HG02981 (cell line): ENCODE results near the gene IL1RAPL1.

ENCODE experiments used
- ATAC-seq: cut with Tn5 transposase; IDR thresholded peaks from one replicate; pipeline ENCODE4 v1.9.1; 2021; ENCODE audit warnings: mild to moderate bottlenecking, moderate library complexity; ENCODE audit not compliant: unreplicated experiment

The IL1RAPL1 gene

GRCh38 chrX:28960063-28960462 lies 372.8 kb downstream of the IL1RAPL1 start:
- ATAC-seq, result no peak

- ATAC-seq, result no peak
Observed at GRCh38 chrX:28966331-28966730, 379.1 kb downstream of the IL1RAPL1 start.

GRCh38 chrX:28969126-28969525 lies 381.9 kb downstream of the IL1RAPL1 start:
- no peak for ATAC-seq

- no peak for ATAC-seq
Observed at GRCh38 chrX:28979877-28980276, 392.6 kb downstream of the IL1RAPL1 start.

- ATAC-seq, result no peak
Observed at GRCh38 chrX:28981952-28982351, 394.7 kb downstream of the IL1RAPL1 start.

DNA sequence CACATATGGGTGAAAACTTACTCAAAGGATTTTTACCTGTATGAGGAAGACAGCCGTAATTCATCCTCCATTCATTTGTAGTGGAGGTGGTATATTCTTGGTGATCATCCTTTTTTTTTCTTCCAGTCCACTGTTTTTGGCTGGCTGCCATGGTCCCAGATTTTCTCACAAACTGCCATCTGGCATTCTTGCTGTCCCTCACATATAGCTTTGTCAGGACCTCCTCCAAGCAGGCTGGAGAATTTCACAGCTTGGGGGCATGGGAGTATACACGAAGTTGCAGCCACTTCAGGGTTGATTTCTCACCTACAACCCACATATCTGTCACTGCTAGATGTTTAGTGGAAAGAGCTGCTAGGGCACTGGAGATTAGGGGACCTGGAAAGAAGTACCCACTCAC lies 401.0 kb downstream of the IL1RAPL1 start:
- no peak for ATAC-seq

GRCh38 chrX:28997706-28998463 lies 410.6 kb downstream of the IL1RAPL1 start:
- no peak for ATAC-seq

- no peak for ATAC-seq
Observed at GRCh38 chrX:28998609-28999135, 411.4 kb downstream of the IL1RAPL1 start.

GRCh38 chrX:29012867-29013266 lies 425.6 kb downstream of the IL1RAPL1 start:
- no peak for ATAC-seq

GRCh38 chrX:29023207-29023606 lies 436.0 kb downstream of the IL1RAPL1 start:
- ATAC-seq, result no peak

DNA sequence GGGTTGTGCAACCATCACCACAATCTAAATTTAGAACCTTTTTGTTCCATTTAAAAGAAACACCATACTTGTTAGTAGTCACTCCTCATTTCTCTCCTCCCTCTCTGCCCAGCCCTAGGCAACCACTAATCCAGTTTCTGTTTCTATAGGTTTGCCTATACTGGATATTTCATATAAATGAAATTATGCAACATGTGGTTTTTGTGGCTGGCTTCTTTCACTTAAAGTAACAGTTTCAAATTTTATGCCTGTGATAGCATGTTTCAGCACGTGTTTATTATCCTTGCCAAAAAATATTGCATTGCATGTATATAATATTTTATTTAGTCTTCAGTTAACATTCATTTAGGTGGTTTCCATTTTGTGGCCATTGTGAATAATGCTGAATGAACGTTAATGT lies 437.6 kb downstream of the IL1RAPL1 start:
- ATAC-seq, result no peak

- ATAC-seq, result no peak
Observed at GRCh38 chrX:29039501-29039900, 452.3 kb downstream of the IL1RAPL1 start.

- no peak for ATAC-seq
Observed at GRCh38 chrX:29040160-29040559, 452.9 kb downstream of the IL1RAPL1 start.

- ATAC-seq, result no peak
Observed at GRCh38 chrX:29042341-29042740, 455.1 kb downstream of the IL1RAPL1 start.

DNA sequence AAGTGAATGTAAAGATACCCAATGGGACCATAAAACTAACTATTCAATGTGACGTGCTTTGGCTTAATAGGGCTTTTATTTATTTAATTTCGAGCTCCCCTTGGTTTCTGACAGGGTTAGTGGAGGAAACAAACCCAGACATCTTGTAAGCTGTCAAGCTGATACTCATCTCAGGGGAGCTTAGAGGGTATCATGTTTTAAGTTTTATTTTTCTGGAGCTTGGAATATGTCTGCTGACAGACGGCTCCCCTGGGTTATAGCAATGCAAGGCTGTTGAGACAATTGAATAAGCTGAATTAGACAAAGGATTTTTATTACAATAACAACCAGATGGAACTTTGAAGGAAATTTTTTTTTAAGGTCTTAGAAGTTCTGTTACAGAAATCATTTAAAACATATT lies 456.5 kb downstream of the IL1RAPL1 start:
- no peak for ATAC-seq

DNA sequence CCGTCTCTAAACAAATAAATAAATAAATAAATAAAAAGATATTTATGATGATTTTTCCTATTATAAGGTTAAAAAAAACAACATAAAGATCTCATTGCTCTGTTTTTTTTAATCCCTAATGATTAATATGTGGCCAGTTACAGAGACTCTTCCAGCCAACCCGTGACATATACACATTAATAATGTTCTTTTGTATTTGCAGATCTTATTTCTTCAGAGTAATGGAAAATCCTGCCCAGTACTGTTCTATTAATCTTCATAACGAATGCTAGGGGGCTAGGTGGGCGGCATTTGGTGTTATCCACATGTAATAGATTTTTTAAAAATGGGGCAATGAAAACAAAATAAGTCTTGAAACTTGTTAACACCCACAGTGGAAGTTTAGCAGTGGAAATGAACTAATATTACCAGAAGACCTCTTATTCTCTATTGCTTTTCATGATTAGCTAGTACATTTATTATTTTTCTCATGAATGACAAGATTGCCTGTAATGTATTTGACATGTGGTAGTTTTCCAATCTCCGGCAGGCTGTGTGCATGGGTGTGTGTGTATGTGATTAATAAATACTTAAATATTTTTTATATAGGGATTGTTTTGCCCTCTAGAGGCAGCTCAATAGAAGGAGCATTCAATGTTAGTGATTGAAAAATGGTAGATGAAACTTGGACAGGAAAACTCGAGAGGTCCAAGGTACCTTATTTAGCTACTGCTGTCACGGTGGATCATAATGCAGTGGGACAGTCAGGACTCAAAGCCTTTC lies 457.4 kb downstream of the IL1RAPL1 start:
- no peak for ATAC-seq

DNA sequence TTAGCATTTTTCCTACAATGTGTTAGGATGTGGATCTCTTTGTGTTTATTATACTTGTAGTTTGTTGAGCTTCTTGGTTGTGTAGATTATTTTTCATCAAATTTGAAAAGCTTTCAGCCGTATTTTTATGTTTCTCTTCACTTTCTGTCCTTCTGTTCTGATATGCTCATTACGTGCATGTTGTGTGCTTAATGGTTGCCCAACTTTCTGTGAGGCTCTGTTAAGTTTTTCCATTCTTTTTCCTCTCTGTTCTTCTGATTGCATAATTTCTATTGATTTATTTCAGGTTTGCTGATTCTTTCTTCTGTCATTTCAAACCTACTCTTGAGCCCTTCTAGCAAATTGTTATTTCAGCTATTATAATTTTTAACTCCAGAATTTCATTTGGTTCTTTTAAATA lies 478.2 kb downstream of the IL1RAPL1 start:
- no peak for ATAC-seq

- ATAC-seq, result no peak
Observed at GRCh38 chrX:29066516-29066915, 479.3 kb downstream of the IL1RAPL1 start.

DNA sequence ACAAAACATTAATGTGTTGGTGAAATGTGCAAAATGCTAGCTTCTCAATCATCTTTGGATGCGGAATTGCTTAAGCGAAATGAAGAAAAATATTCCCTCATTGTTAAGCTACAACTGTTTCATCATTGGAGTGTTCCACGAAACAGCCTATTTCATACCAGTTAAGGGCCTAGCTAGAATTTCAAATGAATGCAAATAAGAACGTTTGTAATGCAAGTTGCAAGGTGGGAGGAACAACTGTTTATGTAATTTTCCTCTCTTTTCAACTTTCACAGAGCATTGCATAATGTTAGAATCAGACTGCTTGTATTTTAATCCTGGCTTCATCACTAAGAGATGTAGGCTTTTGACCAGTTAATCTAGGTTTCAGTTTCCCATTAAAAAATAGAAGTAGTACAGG lies 480.1 kb downstream of the IL1RAPL1 start:
- no peak for ATAC-seq

GRCh38 chrX:29071525-29072320 lies 484.5 kb downstream of the IL1RAPL1 start:
- ATAC-seq, result no peak

DNA sequence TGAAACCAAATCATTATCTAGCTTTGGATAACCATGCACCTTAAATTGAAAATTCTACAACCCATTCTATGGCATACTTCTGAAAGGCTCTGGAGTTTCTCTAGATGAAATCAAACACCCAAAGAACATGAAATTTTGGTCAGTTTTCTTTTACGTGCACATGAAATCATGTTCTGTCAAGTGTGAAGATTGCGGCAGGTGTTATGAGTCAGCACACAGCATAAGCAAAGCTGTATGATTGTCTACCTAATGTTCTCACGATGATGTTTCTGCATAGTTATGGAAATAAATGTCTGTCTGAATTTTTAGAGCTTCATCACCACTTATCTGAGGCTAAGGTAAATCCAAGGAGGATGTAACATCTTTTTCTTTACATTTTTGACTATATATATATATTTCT lies 495.3 kb downstream of the IL1RAPL1 start:
- no peak for ATAC-seq
